H9 (cell line): ENCODE results near the gene SLC35F6. TPM values are rescaled to one million over a fixed set of nuclear protein-coding genes. Genes with fewer than 3 reads are reported as not detected.
"Not testable (repeated sequence)": the region's sequence is repeated elsewhere in the genome, so short reads cannot be mapped to it uniquely, and the experiment has no call there.

Experiments used
- DNase-seq: peaks from one replicate; pipeline ENCODE4 v3.0.0-alpha.2; 2017
- H2AFZ ChIP-seq: one replicate; pipeline ENCODE4 v1.6.1; 2013; ENCODE audit warnings: mild to moderate bottlenecking, low read length, control low read depth, moderate library complexity
- H2AK5ac ChIP-seq: 2 replicates; pipeline ENCODE4 v1.6.1; 2013; ENCODE audit warnings: low read length, control low read depth, mixed read lengths; ENCODE audit not compliant: insufficient read length
- H2BK120ac ChIP-seq: one replicate; pipeline ENCODE4 v1.6.1; 2013; ENCODE audit warnings: low read depth, mild to moderate bottlenecking, low read length, control low read depth, inconsistent platforms; ENCODE audit not compliant: poor library complexity, severe bottlenecking
- H2BK12ac ChIP-seq: 2 replicates; pipeline ENCODE4 v1.6.1; 2013; ENCODE audit warnings: low read length, control low read depth, mixed read lengths, low read depth; ENCODE audit not compliant: insufficient read length
- H2BK15ac ChIP-seq: 2 replicates; pipeline ENCODE4 v1.6.1; 2013; ENCODE audit warnings: low read depth, low read length, control low read depth
- H2BK20ac ChIP-seq: one replicate; pipeline ENCODE4 v1.6.1; 2013; ENCODE audit warnings: low read depth, mild to moderate bottlenecking, low read length, control low read depth, inconsistent platforms; ENCODE audit not compliant: poor library complexity, severe bottlenecking
- H2BK5ac ChIP-seq: 2 replicates; pipeline ENCODE4 v1.6.1; 2013; ENCODE audit warnings: low read length, control low read depth, mixed read lengths; ENCODE audit not compliant: insufficient read length
- H3K14ac ChIP-seq: 2 replicates; pipeline ENCODE4 v1.6.1; 2013; ENCODE audit warnings: low read length, control low read depth; ENCODE audit not compliant: insufficient read depth
- H3K18ac ChIP-seq: 2 replicates; pipeline ENCODE4 v1.6.1; 2013; ENCODE audit warnings: low read depth, mild to moderate bottlenecking, mixed read lengths, low read length, control low read depth; ENCODE audit not compliant: insufficient read length
- H3K23ac ChIP-seq: 2 replicates; pipeline ENCODE4 v1.6.1; 2013; ENCODE audit warnings: low read length, control low read depth, mixed read lengths, low read depth; ENCODE audit not compliant: insufficient read length
- H3K23me2 ChIP-seq: 2 replicates; pipeline ENCODE4 v1.6.1; 2013; ENCODE audit warnings: low read depth, mild to moderate bottlenecking, mixed read lengths, low read length, control low read depth; ENCODE audit not compliant: insufficient read length, poor library complexity, severe bottlenecking
- H3K27ac ChIP-seq: 2 replicates; pipeline ENCODE4 v1.5.1; 2013; ENCODE audit warnings: low read length, control low read depth, mixed read lengths, low read depth; ENCODE audit not compliant: insufficient read length
- H3K27me3 ChIP-seq: 2 replicates; pipeline ENCODE4 v1.6.1; 2013; ENCODE audit warnings: low read length, control low read depth, inconsistent platforms; ENCODE audit not compliant: insufficient read depth
- H3K4ac ChIP-seq: 2 replicates; pipeline ENCODE4 v1.6.1; 2013; ENCODE audit warnings: low read depth, mild to moderate bottlenecking, control low read depth, inconsistent platforms, low read length, moderate library complexity
- H3K4me1 ChIP-seq: 2 replicates; pipeline ENCODE4 v1.6.1; 2013; ENCODE audit warnings: low read length, control low read depth, inconsistent platforms; ENCODE audit not compliant: insufficient read depth
- H3K4me2 ChIP-seq: 2 replicates; pipeline ENCODE4 v1.6.1; 2013; ENCODE audit warnings: low read length, control low read depth, mixed read lengths; ENCODE audit not compliant: insufficient read length, insufficient read depth
- H3K56ac ChIP-seq: 2 replicates; pipeline ENCODE4 v1.6.1; 2013; ENCODE audit warnings: low read depth, mild to moderate bottlenecking, mixed read lengths, low read length, control low read depth; ENCODE audit not compliant: insufficient read length
- H3K79me1 ChIP-seq: 2 replicates; pipeline ENCODE4 v1.6.1; 2013; ENCODE audit warnings: low read depth, mild to moderate bottlenecking, moderate library complexity, low read length, control low read depth, inconsistent platforms; ENCODE audit not compliant: insufficient read depth, poor library complexity, severe bottlenecking
- H3K79me2 ChIP-seq: 2 replicates; pipeline ENCODE4 v1.6.1; 2013; ENCODE audit warnings: low read length, control low read depth, inconsistent platforms; ENCODE audit not compliant: insufficient read depth
- H3K9ac ChIP-seq: 2 replicates; pipeline ENCODE4 v1.6.1; 2013; ENCODE audit warnings: low read length, control low read depth, mixed read lengths; ENCODE audit not compliant: insufficient read length; ENCODE audit errors: extremely low read depth
- H3K9me3 ChIP-seq: one replicate; pipeline ENCODE4 v1.6.1; 2013; ENCODE audit warnings: low read depth, low read length, inconsistent platforms; ENCODE audit not compliant: control insufficient read depth
- H3T11ph ChIP-seq: one replicate; pipeline ENCODE4 v1.6.1; 2013; ENCODE audit warnings: mild to moderate bottlenecking, low read length, control low read depth, inconsistent platforms
- H4K20me1 ChIP-seq: one replicate; pipeline ENCODE4 v1.6.1; 2013; ENCODE audit not compliant: control insufficient read depth, insufficient read length, insufficient read depth
- H4K5ac ChIP-seq: 2 replicates; pipeline ENCODE4 v1.6.1; 2013; ENCODE audit warnings: low read depth, mild to moderate bottlenecking, mixed read lengths, low read length, control low read depth; ENCODE audit not compliant: insufficient read length
- H4K8ac ChIP-seq: replicated peaks from 2 replicates; pipeline ENCODE4 v1.6.1; 2013; ENCODE audit warnings: low read length, control low read depth, mixed read lengths, low read depth; ENCODE audit not compliant: insufficient read length
- H4K91ac ChIP-seq: 2 replicates; pipeline ENCODE4 v1.6.1; 2013; ENCODE audit warnings: low read depth, mild to moderate bottlenecking, moderate library complexity, mixed read lengths, low read length, control low read depth; ENCODE audit not compliant: insufficient read length
- H3K27ac Mint-ChIP-seq, 3 experiments: 2 replicates in 2 of 3; 3 replicates in 1 of 3; pipeline ENCODE4 v1.8.0; 2020 to 2021; ENCODE audit warnings: mixed read lengths in 3 of 3, mild to moderate bottlenecking in 1 of 3, moderate library complexity in 1 of 3
- H3K27me3 Mint-ChIP-seq: 2 replicates; pipeline ENCODE4 v1.8.0; 2021; ENCODE audit warnings: low read depth, mild to moderate bottlenecking, moderate library complexity, mixed read lengths
- H3K36me3 Mint-ChIP-seq, 3 experiments: 2 replicates in 2 of 3; 3 replicates in 1 of 3; pipeline ENCODE4 v1.8.0; 2020 to 2021; ENCODE audit warnings: low read depth in 3 of 3, mixed read lengths in 3 of 3; ENCODE audit not compliant: insufficient read depth in 1 of 3
- H3K4me1 Mint-ChIP-seq, 2 experiments: 2 replicates each; pipeline ENCODE4 v1.8.0; 2020; ENCODE audit warnings: mixed read lengths in 2 of 2
- H3K4me3 Mint-ChIP-seq, 2 experiments: 2 replicates in 1 of 2; 3 replicates in 1 of 2; pipeline ENCODE4 v1.8.0; 2020 to 2021; ENCODE audit warnings: mild to moderate bottlenecking in 2 of 2, mixed read lengths in 2 of 2, moderate library complexity in 1 of 2
- H3K9me3 Mint-ChIP-seq, 2 experiments: 2 replicates in 1 of 2; 3 replicates in 1 of 2; pipeline ENCODE4 v1.8.0; 2020; ENCODE audit warnings: mild to moderate bottlenecking in 2 of 2, mixed read lengths in 2 of 2, moderate library complexity in 1 of 2
- CTCF ChIP-seq: fragments of 200-600 bp; sonication (generic); conservative IDR thresholded peaks from 3 replicates; pipeline ENCODE4 v1.8.0; 2021; ENCODE audit warnings: antibody characterized with exemption, mild to moderate bottlenecking
- WGBS: extraction: QIAGEN DNeasy Blood & Tissue Kit; methylation state at CpG from one replicate; pipeline ENCODE4 v1.1.7; 2013; ENCODE audit warnings: missing lambda C conversion rate, low lambda C conversion rate, mixed read lengths; ENCODE audit not compliant: insufficient read length; ENCODE audit errors: extremely low coverage; 5-methylcytosine and 5-hydroxymethylcytosine counted together
- total RNA-seq: library from RNA; stranded (reverse); gene quantifications from 2 replicates; pipeline ENCODE4 v1.2.1, GENCODE V29; 2021

The SLC35F6 gene
- total RNA-seq, 1 experiment from 2014 or later = 15.7 TPM

- H3K23ac ChIP-seq = no peak overlapping the region
- no peak overlapping the region for H2BK12ac ChIP-seq
- WGBS = no CpG with 5 or more reads among the region's 5 CpGs
- no peak overlapping the region for H4K91ac ChIP-seq
- H3K14ac ChIP-seq = no peak overlapping the region
- no peak overlapping the region for H4K8ac ChIP-seq
- no peak for DNase-seq
- H4K20me1 ChIP-seq = no peaks in the 10 kb centered on the region
- peaks cover 11% of the 10 kb centered on the region for H3K4me1 ChIP-seq
- Mint-ChIP-seq H3K27ac (no peak overlapping the region), H3K36me3 (no peaks in the 10 kb centered on the region), H3K4me1 (peaks cover 36 to 38% of the 10 kb centered on the region in 2 experiments), H3K9me3 (no peaks in the 10 kb centered on the region; a peak in 1 of 5 replicates), H3K27me3 (peaks cover 16% of the 10 kb centered on the region), H3K4me3 (no peak overlapping the region)
- H3K79me1 ChIP-seq = no peaks in the 10 kb centered on the region
- no peak overlapping the region for H2BK20ac ChIP-seq
- no peak overlapping the region for H3K4ac ChIP-seq
- H3K9me3 ChIP-seq = no peaks in the 10 kb centered on the region
- no peak overlapping the region for H3T11ph ChIP-seq
- no peak overlapping the region for H2BK15ac ChIP-seq
- no peak overlapping the region for H4K5ac ChIP-seq
- no peak overlapping the region for H3K27ac ChIP-seq
- H3K23me2 ChIP-seq = peaks cover 4% of the 10 kb centered on the region
- no peak overlapping the region for H2AK5ac ChIP-seq
- H3K9ac ChIP-seq = no peak overlapping the region
- no peak overlapping the region for H2AFZ ChIP-seq
- no peaks in the 10 kb centered on the region; the same call in 1 of the 2 replicates for H3K27me3 ChIP-seq
- H2BK120ac ChIP-seq = no peak overlapping the region
- TF ChIP-seq CTCF = no peak
- no peak overlapping the region for H3K56ac ChIP-seq
- H3K79me2 ChIP-seq = no peaks in the 10 kb centered on the region
- H3K4me2 ChIP-seq = no peak overlapping the region
- no peak overlapping the region for H2BK5ac ChIP-seq
- no peak overlapping the region for H3K18ac ChIP-seq
Observed at GRCh38 chr2:26759845-26760244, 4.2 kb upstream of the SLC35F6 start.

- not testable (repeated sequence) for H3K27ac Mint-ChIP-seq, H3K23me2 ChIP-seq, H4K8ac ChIP-seq, H3K14ac ChIP-seq, H3K56ac ChIP-seq, DNase-seq, H3K36me3 Mint-ChIP-seq, H4K20me1 ChIP-seq, H3K4me2 ChIP-seq, H2BK12ac ChIP-seq, H3K9me3 Mint-ChIP-seq, H3T11ph ChIP-seq, H3K23ac ChIP-seq, H3K4me1 ChIP-seq, H3K9me3 ChIP-seq, H2AFZ ChIP-seq, H3K79me1 ChIP-seq, H4K91ac ChIP-seq, H2BK20ac ChIP-seq, H3K4me3 Mint-ChIP-seq, H3K18ac ChIP-seq, H3K27ac ChIP-seq, H2AK5ac ChIP-seq, H2BK15ac ChIP-seq, H3K27me3 ChIP-seq, H3K79me2 ChIP-seq, H2BK5ac ChIP-seq, H4K5ac ChIP-seq, H3K9ac ChIP-seq, H3K4ac ChIP-seq, H2BK120ac ChIP-seq
- Mint-ChIP-seq H3K27me3 (peaks cover 16% of the 10 kb centered on the region), H3K4me1 (peaks cover 30% of the 10 kb centered on the region in 2 experiments)
- WGBS = no CpG with 5 or more reads among the region's 10 CpGs
Observed at GRCh38 chr2:26760991-26761390, 3.1 kb upstream of the SLC35F6 start.
